Stimulated activated naive B cell treated with anti-CD40 and anti-IgM and Interleukin-4, amounts not matched to agents 10 μg/mL and 1 μg/mL and 100 μg/mL, for 72 hours (primary cell): ENCODE results near the gene AGAP1.

Experiments
- ATAC-seq, 2 donors: fragments of 150-1000 bp; cut with Tn5 transposase; replicated peaks; 2 replicates each; pipeline ENCODE4 v1.10.0; 2021; ENCODE audit warnings: moderate library complexity in 1 of 2
- DNase-seq: peaks from one replicate; pipeline ENCODE4 v3.0.0; 2021
- H3K27ac Mint-ChIP-seq: one replicate; pipeline ENCODE4 v1.8.0; 2022; ENCODE audit warnings: mild to moderate bottlenecking, mixed read lengths
- H3K27me3 Mint-ChIP-seq, 2 donors: one replicate each; pipeline ENCODE4 v1.8.0; 2022; ENCODE audit warnings: mixed read lengths in 2 of 2
- H3K36me3 Mint-ChIP-seq, 2 donors: one replicate each; pipeline ENCODE4 v1.8.0; 2022; ENCODE audit warnings: mixed read lengths in 2 of 2, mild to moderate bottlenecking in 1 of 2
- H3K4me1 Mint-ChIP-seq, 2 donors: one replicate each; pipeline ENCODE4 v1.8.0; 2022; ENCODE audit warnings: mixed read lengths in 2 of 2, mild to moderate bottlenecking in 1 of 2
- H3K4me3 Mint-ChIP-seq, 2 donors: one replicate each; pipeline ENCODE4 v1.8.0; 2022; ENCODE audit warnings: mild to moderate bottlenecking in 2 of 2, mixed read lengths in 2 of 2, moderate library complexity in 1 of 2
- H3K9me3 Mint-ChIP-seq, 2 donors: one replicate each; pipeline ENCODE4 v1.8.0; 2022; ENCODE audit warnings: mixed read lengths in 2 of 2, mild to moderate bottlenecking in 1 of 2

The AGAP1 gene

GRCh38 chr2:235850289-235850688 is 356.4 kb downstream of the AGAP1 start:
- no peak for DNase-seq
- peaks cover 0 to 9% of the 10 kb centered on the region in 2 donors for H3K27me3 Mint-ChIP-seq
- ATAC-seq, result no peak
- H3K9me3 Mint-ChIP-seq, result no peaks in the 10 kb centered on the region
- no peak overlapping the region for H3K4me3 Mint-ChIP-seq
- no peaks in the 10 kb centered on the region for H3K4me1 Mint-ChIP-seq
- H3K36me3 Mint-ChIP-seq, result no peaks in the 10 kb centered on the region
- no peak overlapping the region for H3K27ac Mint-ChIP-seq

- Mint-ChIP-seq H3K4me1 (no peaks in the 10 kb centered on the region), H3K27ac (no peak overlapping the region), H3K36me3 (no peaks in the 10 kb centered on the region), H3K9me3 (no peaks in the 10 kb centered on the region), H3K27me3 (peaks cover 0 to 5% of the 10 kb centered on the region in 2 donors), H3K4me3 (no peak overlapping the region)
- DNase-seq (no peak), ATAC-seq (no peak)
Observed at GRCh38 chr2:235850771-235851551, 357.1 kb downstream of the AGAP1 start.

GRCh38 chr2:235851828-235852525 is 358.1 kb downstream of the AGAP1 start:
- Mint-ChIP-seq H3K9me3 (no peaks in the 10 kb centered on the region), H3K36me3 (no peaks in the 10 kb centered on the region), H3K27ac (no peak overlapping the region), H3K4me3 (no peak overlapping the region), H3K4me1 (no peaks in the 10 kb centered on the region), H3K27me3 (peaks cover 0 to 5% of the 10 kb centered on the region in 2 donors)
- no peak for DNase-seq
- ATAC-seq, result no peak

GRCh38 chr2:235852526-235852920 is 358.7 kb downstream of the AGAP1 start:
- Mint-ChIP-seq H3K4me1 (no peaks in the 10 kb centered on the region), H3K36me3 (no peaks in the 10 kb centered on the region), H3K27ac (no peak overlapping the region), H3K27me3 (peaks cover 0 to 5% of the 10 kb centered on the region in 2 donors), H3K4me3 (no peak overlapping the region), H3K9me3 (no peaks in the 10 kb centered on the region)
- ATAC-seq (no peak), DNase-seq (no peak)

GRCh38 chr2:235854276-235854675 is 360.4 kb downstream of the AGAP1 start:
- Mint-ChIP-seq H3K9me3 (no peaks in the 10 kb centered on the region), H3K27me3 (peaks cover 0 to 5% of the 10 kb centered on the region in 2 donors), H3K4me3 (no peak overlapping the region), H3K4me1 (no peaks in the 10 kb centered on the region), H3K27ac (no peak overlapping the region), H3K36me3 (no peaks in the 10 kb centered on the region)
- no peak for ATAC-seq
- no peak for DNase-seq

GRCh38 chr2:235855011-235855410 is 361.2 kb downstream of the AGAP1 start:
- no peaks in the 10 kb centered on the region for H3K36me3 Mint-ChIP-seq
- H3K4me3 Mint-ChIP-seq, result no peak overlapping the region
- ATAC-seq, result no peak
- no peaks in the 10 kb centered on the region for H3K9me3 Mint-ChIP-seq
- H3K27ac Mint-ChIP-seq, result no peak overlapping the region
- DNase-seq, result no peak
- H3K27me3 Mint-ChIP-seq, result peaks cover 0 to under 1% of the 10 kb centered on the region in 2 donors
- H3K4me1 Mint-ChIP-seq, result no peaks in the 10 kb centered on the region

GRCh38 chr2:235856151-235856854 is 362.5 kb downstream of the AGAP1 start:
- no peaks in the 10 kb centered on the region for H3K4me1 Mint-ChIP-seq
- no peaks in the 10 kb centered on the region for H3K36me3 Mint-ChIP-seq
- H3K4me3 Mint-ChIP-seq, result no peak overlapping the region
- ATAC-seq, result no peak
- H3K27me3 Mint-ChIP-seq, result no peaks in the 10 kb centered on the region
- no peaks in the 10 kb centered on the region for H3K9me3 Mint-ChIP-seq
- no peak overlapping the region for H3K27ac Mint-ChIP-seq
- DNase-seq, result no peak

- ATAC-seq (no peak), DNase-seq (no peak)
- Mint-ChIP-seq H3K4me1 (no peaks in the 10 kb centered on the region), H3K4me3 (no peak overlapping the region), H3K9me3 (no peaks in the 10 kb centered on the region), H3K36me3 (no peaks in the 10 kb centered on the region), H3K27me3 (peaks cover 5 to 6% of the 10 kb centered on the region in 2 donors), H3K27ac (no peak overlapping the region)
Observed at GRCh38 chr2:235857598-235857997, 363.8 kb downstream of the AGAP1 start.

- no peaks in the 10 kb centered on the region for H3K36me3 Mint-ChIP-seq
- ATAC-seq, result no peak
- H3K4me3 Mint-ChIP-seq, result no peak overlapping the region
- no peak for DNase-seq
- H3K27me3 Mint-ChIP-seq, result peaks cover 5 to 12% of the 10 kb centered on the region in 2 donors
- H3K27ac Mint-ChIP-seq, result no peak overlapping the region
- H3K9me3 Mint-ChIP-seq, result no peaks in the 10 kb centered on the region
- H3K4me1 Mint-ChIP-seq, result no peaks in the 10 kb centered on the region
Observed at GRCh38 chr2:235858881-235859280, 365.0 kb downstream of the AGAP1 start.

- ATAC-seq, result no peak
Observed at GRCh38 chr2:235859651-235860050, 365.8 kb downstream of the AGAP1 start.

GRCh38 chr2:235860111-235860510 is 366.3 kb downstream of the AGAP1 start:
- DNase-seq (no peak), ATAC-seq (no peak)
- Mint-ChIP-seq H3K27me3 (peaks cover 10 to 17% of the 10 kb centered on the region in 2 donors), H3K4me1 (no peaks in the 10 kb centered on the region), H3K27ac (no peak overlapping the region), H3K4me3 (no peak overlapping the region), H3K36me3 (no peaks in the 10 kb centered on the region), H3K9me3 (no peaks in the 10 kb centered on the region)

More at GRCh38 chr2:235859651-235860050, 365.8 kb downstream of the AGAP1 start:
- no peaks in the 10 kb centered on the region for H3K9me3 Mint-ChIP-seq
- no peak overlapping the region for H3K4me3 Mint-ChIP-seq
- no peak overlapping the region for H3K27ac Mint-ChIP-seq
- H3K4me1 Mint-ChIP-seq, result no peaks in the 10 kb centered on the region
- DNase-seq, result no peak
- H3K36me3 Mint-ChIP-seq, result no peaks in the 10 kb centered on the region
- H3K27me3 Mint-ChIP-seq, result peaks cover 6 to 17% of the 10 kb centered on the region in 2 donors

- H3K4me3 Mint-ChIP-seq, result no peak overlapping the region
- H3K27ac Mint-ChIP-seq, result no peak overlapping the region
- H3K9me3 Mint-ChIP-seq, result no peaks in the 10 kb centered on the region
- DNase-seq (no peak), ATAC-seq (no peak)
- peaks cover 11 to 17% of the 10 kb centered on the region in 2 donors for H3K27me3 Mint-ChIP-seq
- H3K4me1 Mint-ChIP-seq, result no peaks in the 10 kb centered on the region
- no peaks in the 10 kb centered on the region for H3K36me3 Mint-ChIP-seq
Observed at GRCh38 chr2:235860871-235861270, 367.0 kb downstream of the AGAP1 start.

- Mint-ChIP-seq H3K4me1 (no peaks in the 10 kb centered on the region), H3K27me3 (peaks cover 16 to 23% of the 10 kb centered on the region in 2 donors), H3K9me3 (peaks cover 0 to 2% of the 10 kb centered on the region in 2 donors), H3K4me3 (no peak overlapping the region), H3K27ac (no peak overlapping the region), H3K36me3 (peaks cover 0 to 2% of the 10 kb centered on the region in 2 donors)
- DNase-seq (no peak), ATAC-seq (no peak)
Observed at GRCh38 chr2:235861383-235861782, 367.5 kb downstream of the AGAP1 start.

- H3K4me3 Mint-ChIP-seq, result no peak overlapping the region
- peaks cover 16 to 25% of the 10 kb centered on the region in 2 donors for H3K27me3 Mint-ChIP-seq
- no peaks in the 10 kb centered on the region for H3K4me1 Mint-ChIP-seq
- ATAC-seq (no peak), DNase-seq (no peak)
- peaks cover 0 to 2% of the 10 kb centered on the region in 2 donors for H3K36me3 Mint-ChIP-seq
- H3K27ac Mint-ChIP-seq, result no peak overlapping the region
- peaks cover 0 to 2% of the 10 kb centered on the region in 2 donors for H3K9me3 Mint-ChIP-seq
Observed at GRCh38 chr2:235863414-235863813, 369.6 kb downstream of the AGAP1 start.
